ENCODE measurements around the gene SIRPB2. TPM values are rescaled to one million over a fixed set of nuclear protein-coding genes. Genes with fewer than 3 reads are reported as not detected.

The SIRPB2 gene
- total RNA-seq = 0.33 TPM in 1 of 2 replicates, not detected in the other

GRCh38 chr20:1491281-1491840 is at the start of gene SIRPB2:
Gene SIRPB2, minus strand, starts transcription at chr20:1491420. Its CDS starts 61 bp downstream, at chr20:1491359.

GRCh38 chr20:1466211-1467081 is 24.8 kb downstream of the SIRPB2 start, which contains the start of gene NSFL1C:
Gene NSFL1C, minus strand, starts transcription at chr20:1466849. Its CDS starts 25 bp downstream, at chr20:1466824.

Other genes with a start within 250 kb of the SIRPB2 start
- 12.0 and 21.3 TPM in 2 replicates for gene SNPH, start 225.1 kb downstream of the SIRPB2 start, total RNA-seq
- 1.8 and 2.1 TPM in 2 replicates for gene SDCBP2, start 162.3 kb downstream of the SIRPB2 start, total RNA-seq
- 165 and 244 TPM in 2 replicates for gene FKBP1A, start 98.4 kb downstream of the SIRPB2 start, total RNA-seq
- 24.7 and 32.6 TPM in 2 replicates for gene NSFL1C, start 24.6 kb downstream of the SIRPB2 start, total RNA-seq
- not detected in 2 replicates for gene SIRPD, start 66.3 kb upstream of the SIRPB2 start, total RNA-seq
- 1.3 TPM in 1 of 2 replicates, not detected in the other for gene SIRPB1, start 128.6 kb upstream of the SIRPB2 start, total RNA-seq
- gene SIRPG, start 166.4 kb upstream of the SIRPB2 start, total RNA-seq = not detected in 2 replicates

Measured in smooth muscle cell of the pulmonary artery (primary cell).